NCI-H226 (cell line): ENCODE results near the gene CSAD.
"Not testable (repeated sequence)": the region's sequence is repeated elsewhere in the genome, so short reads cannot be mapped to it uniquely, and the experiment has no call there.

Source experiments
- DNase-seq: peaks from one replicate; pipeline ENCODE4 v3.0.0-alpha.2; 2015

The CSAD gene

GRCh38 chr12:53217931-53218307, 37.2 kb upstream of the CSAD start:
- no peak for DNase-seq

DNA sequence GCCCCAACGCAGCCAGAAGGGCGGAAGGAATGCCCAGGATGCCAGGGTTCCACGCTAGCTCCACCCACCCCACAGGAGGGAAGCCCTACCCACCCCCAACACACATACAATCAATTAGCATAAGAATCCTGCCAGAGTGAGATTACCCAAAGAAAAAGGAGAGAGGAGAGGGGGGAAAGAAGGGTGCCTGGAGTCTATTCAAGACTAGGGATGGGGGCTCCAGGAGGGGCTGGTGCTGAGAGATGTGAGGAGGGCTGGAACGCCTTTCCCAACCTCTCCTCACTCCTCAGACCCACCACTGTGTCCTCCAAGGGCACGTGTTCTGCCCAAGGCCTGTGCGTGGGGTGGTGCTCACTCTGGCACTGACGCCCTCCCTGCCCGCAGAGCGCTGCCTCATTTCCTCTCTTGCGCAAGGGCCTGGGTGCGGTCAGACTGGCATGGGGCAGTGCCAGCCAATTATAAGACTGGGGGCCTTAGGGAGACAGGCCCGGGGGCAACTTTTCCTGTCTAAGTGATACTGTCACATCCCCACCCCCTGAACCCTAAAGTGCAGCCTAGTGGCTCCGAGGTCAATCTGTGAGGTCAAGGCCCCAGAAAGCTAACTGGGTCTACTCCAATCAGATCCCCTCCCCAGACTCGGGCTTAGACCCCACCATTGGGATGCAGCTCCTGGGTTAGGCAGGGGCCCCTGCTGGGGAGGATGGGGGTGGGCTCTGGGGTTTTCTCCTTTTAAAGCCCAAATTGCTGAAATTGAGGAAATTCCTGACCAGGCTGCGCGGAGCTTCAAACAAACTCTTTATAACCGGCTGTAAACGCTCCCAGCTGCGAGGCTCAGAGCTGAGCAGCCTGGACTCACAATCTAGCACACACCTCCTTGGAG, 36.6 kb upstream of the CSAD start:
- DNase-seq = peak; percentile 78

DNA sequence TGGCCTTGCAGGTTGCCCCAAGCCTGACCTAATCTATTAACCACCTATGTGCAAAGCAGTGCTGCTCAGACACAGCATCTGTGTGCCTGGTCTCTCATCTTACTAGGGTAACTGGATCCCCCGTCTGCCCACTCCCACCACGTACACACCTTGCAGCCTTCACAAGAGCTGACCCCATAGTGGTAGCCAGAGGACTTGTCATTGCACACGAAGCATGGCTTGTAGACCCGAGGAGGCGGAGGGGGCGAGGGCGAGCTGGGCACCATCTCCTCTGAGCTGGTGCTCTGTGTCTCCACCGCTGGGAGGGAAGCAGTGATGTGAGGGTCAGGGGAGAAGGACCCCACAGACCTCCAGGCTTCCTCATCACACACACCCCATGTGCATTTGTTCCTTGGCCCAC, 34.8 kb upstream of the CSAD start:
- no peak for DNase-seq

DNA sequence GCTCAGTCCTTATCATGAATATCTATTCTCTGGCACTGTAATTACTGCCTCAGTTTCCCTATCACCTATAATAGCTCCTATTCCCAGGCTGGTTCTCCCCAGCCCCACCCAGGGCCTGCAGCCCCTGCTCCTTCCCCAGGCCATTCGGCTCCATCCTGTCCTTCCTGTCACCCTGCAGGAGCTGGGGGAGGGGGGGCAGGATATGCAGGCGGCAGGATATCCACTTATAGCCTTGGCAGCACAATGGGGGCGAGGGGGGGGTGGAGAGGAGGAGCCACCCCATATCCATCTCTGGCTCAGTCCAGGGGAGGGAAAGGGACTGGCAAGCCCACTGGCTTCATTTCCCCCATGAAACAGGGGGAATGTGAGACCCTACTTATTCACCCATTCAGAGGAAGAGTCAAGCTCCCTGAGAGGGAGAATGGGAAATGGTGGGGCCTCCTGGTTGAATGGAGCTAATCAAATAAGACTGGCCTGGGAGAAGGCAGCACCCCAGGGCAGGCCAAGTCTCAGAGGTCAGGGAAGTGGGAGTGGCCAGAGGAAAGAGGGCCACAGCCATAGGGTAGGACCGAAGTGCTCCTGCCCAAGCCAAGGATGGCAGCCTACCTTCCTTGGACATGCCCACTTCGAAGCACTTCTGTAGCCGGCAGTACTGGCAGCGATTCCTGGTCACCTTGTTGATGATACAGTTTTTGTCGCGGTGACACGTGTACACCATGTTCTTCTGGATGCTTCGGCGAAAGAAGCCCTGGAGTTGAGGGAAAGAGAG, 34.1 kb upstream of the CSAD start:
- DNase-seq = no peak

DNA sequence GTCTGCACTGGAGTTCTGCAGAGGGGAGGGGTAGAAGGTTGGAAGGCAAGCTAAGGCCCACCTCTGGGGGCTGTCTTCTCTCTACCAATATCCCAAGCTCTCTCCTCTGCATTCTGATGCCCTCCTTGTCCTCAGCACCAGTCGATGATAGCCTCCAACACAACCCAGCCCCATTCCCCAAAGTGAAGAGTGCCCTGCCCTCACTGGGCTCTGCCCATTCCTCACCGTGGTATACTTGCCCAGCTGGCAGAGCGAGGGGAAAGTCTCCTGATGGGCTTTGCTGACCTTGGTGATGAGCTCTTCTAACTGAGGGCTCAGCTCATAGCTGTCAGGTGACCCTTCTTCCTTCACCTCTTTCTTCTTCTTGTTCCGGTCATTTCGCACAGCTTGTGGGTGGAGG, 33.5 kb upstream of the CSAD start:
- DNase-seq = no peak

- peak; percentile 53 for DNase-seq
Measured at GRCh38 chr12:53213348-53213747, 32.6 kb upstream of the CSAD start.

- DNase-seq = no peak
Measured at GRCh38 chr12:53212931-53213330, 32.2 kb upstream of the CSAD start.

DNA sequence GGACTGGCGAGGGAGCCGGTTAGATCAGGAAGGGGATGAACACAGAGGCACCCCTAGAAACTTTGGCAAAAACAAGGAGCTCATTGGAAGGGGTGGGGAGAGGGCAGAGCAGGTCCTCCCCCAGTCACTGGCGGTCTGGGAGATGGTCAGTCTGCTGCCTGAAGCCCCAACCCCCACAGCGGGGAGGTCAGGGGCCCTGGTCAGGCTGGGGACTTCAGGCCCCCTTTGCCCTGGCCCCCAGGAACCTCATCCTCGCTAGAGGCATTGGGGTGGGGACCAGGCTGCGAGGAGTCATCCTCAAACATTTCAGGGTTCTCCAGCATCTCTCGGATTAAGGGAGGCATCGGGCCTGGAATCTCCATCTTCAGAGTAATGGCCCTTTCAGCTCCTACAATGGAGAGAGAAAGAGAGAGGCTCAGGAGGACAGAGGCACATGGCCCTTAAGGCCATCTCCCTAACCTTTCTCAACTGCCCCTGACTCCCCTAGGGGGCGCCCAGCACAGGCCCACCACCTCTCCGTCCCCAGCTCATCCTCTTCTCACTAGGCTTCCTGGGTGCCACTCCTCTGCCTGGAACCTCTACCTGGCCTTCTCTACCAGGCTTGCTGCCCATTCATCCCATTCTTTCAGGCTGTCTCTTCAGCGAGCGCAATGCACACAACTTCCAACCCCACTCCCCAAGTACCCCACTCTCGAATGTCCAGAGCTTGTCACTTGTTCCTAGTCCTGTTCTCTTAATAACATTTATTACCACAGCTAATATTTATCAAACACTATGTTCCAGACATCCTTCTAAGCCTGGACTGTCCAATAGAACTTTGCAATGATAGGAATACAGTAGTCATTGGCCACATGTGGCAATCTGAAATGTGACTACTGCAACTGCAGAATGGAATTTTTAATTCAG, 31.0 kb upstream of the CSAD start:
- DNase-seq = no peak

DNA sequence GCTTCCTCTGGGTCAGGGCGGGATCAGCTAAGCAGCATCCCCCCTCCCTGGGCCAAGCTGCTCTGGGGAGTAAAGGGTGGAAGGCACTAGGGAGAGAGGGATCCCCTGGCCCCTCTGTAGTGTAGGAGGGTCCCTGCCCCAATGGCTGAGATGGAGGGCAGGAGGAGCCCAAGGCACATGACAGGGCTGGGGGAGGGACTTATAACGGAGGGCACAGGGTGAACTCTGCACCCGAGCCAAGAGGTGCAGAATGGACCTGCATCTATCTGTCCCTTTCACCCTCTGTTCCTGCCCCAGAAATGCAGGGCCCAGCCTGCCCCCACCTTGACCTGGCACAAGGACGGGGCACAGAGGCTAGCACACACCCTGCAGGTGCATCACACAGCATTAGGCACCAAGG, 30.1 kb upstream of the CSAD start:
- DNase-seq = no peak

- DNase-seq = no peak
Measured at GRCh38 chr12:53208877-53209463, 28.2 kb upstream of the CSAD start.

GRCh38 chr12:53208435-53208834, 27.7 kb upstream of the CSAD start:
- no peak for DNase-seq

DNA sequence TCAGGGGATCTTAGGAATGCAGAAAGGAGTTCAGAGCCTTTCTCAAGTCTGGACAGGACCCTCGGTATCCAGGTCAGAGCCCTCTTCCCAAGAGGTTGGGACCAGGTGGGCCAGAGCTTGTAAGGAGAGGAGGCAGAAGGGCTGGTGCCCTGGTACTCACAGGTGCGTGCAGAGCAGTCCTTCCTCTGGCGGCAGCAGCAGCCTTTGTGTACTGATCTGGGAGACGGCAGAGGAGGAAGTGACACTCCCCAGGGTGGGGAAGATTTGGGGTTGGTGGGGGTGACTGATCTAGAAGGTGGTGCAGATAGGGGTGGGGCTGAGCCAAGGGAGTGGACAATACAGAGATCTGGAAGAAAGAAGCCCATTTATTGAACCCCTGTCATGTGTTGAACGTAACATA, 26.3 kb upstream of the CSAD start, which contains the start of gene ITGB7:
Gene ITGB7, minus strand, starts transcription at position 210 of the 400 bp plus-strand sequence. CDS start 6,808 bp downstream, outside the sequence.
- DNase-seq = no peak

- peak; percentile 86 for DNase-seq
Measured at GRCh38 chr12:53205747-53206419, 25.2 kb upstream of the CSAD start.

DNA sequence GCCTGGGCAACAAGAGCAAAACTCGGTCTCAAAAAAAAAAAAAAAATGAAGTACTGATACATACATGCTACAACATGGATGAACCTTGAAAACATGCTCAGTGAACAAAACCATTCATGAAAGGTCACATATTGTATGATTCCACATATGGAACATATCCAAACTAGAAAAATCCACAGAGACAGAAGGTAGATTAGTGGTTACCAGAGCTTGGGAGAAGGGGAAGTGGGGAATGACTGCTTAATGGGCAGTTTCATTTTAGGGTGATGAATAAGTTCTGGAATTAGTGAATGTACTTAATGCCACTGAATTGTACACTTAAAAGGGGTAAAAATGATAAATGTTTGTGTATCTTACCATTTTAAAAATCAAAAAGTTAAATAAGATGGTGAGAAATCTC, 23.6 kb upstream of the CSAD start:
- no peak for DNase-seq

DNA sequence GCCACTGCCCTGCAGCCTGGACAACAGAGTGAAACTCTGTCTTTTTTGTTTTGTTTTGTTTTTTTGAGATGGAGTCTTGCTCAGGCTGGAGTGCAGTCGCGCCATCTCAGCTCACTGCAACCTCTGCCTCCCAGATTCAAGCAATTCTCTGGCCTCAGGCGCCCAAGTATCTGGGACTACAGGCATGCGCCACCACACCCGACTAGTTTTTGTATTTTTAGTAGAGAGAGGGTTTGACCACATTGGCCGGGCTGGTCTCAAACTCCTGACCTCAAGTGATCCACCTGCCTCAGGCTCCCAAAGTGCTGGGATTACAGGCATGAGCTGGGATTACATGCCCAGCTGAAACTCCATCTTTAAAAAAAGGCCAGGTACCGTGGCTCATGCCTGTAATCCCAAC, 21.6 kb upstream of the CSAD start:
- DNase-seq = not testable (repeated sequence)

DNA sequence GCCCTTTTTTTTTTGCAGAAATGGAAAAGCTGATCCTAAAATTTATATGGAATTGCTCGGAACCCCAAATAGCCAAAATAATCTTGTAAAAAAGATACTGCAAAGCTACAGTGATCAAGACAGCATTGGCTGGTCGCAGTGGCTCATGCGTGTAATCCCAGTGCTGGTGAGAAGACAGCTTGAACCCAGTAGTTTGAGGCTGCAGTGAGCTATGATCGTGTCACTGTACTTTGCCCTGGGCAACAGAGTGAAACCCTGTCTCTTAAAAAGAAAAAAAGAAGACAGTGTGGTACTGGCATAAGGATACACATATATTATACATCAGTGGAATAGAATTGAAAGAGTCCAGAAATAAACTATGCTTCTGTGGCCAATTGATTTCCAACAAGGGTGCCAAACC, 20.9 kb upstream of the CSAD start:
- DNase-seq = no peak

- DNase-seq = no peak
Measured at GRCh38 chr12:53201177-53201541, 20.4 kb upstream of the CSAD start.

- no peak for DNase-seq
Measured at GRCh38 chr12:53200458-53201176, 19.9 kb upstream of the CSAD start.

GRCh38 chr12:53200107-53200457, 19.4 kb upstream of the CSAD start:
- no peak for DNase-seq

- DNase-seq = no peak
Measured at GRCh38 chr12:53199700-53200099, 19.0 kb upstream of the CSAD start.

GRCh38 chr12:53198486-53199110, 17.9 kb upstream of the CSAD start:
- no peak for DNase-seq
